ENCODE results near the gene SRC. TPM values are rescaled to one million over a fixed set of nuclear protein-coding genes. Genes with fewer than 3 reads are reported as not detected.

The SRC gene
- total and polyA plus RNA-seq, 2 donors (not counting 3 experiments of a cell fraction or from before 2014, with no cell fraction given): 22.6 to 29.4 TPM

DNA sequence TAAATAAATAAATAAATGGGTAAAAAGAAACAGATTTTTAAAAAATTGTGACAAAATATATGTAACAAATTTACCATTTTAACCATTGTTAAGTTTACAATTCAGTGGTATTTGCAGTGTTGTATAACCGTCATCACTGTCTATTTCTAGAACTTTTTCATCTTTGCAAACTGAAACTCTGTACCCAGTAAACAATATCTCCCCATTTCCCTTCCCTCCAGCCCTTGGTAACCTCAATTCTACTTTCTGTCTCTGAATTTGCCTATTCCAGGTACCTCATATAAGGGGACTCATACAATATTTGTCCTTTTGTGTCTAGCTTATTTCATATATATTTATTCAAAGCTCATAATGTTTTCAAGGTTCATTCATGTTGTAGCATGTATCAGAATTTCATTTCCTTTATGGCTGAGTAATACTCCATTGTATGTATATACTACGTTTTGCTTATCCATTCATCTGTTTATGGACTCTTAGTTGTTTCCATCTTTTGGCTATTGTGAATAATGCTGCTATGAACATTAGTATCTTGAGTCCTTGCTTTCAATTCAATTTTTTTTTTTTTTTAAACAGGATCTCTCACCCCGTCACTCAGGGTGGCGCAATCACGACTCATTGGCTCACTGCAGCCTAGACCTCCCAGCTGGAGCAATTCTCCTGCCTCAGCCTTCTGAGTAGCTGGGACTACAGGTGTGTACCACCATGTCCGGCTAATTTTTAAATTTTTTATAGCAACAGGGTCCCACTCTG is 47.6 kb upstream of the SRC start:
- H3K4me1 ChIP-seq (ENCODE audit: control insufficient read depth, extremely low read depth, insufficient read depth, low read length): peaks cover 36% of the 10 kb centered on the region
- POLR2A ChIA-PET: no interaction called here

More for the DNA sequence above, 47.6 kb upstream of the SRC start:
- H3K9me3 ChIP-seq (replicated peaks; ENCODE audit: control insufficient read depth, insufficient read depth, low read length): no peaks in the 10 kb centered on the region
- H3K27ac ChIP-seq (ENCODE audit: insufficient read depth, low read depth, low read length): no peak overlapping the region
- dilution Hi-C loops (cut with MboI; ENCODE audit: extremely low pct_ligation_motif_present, low sequenced_read_pairs): no loop called here
- TF ChIP-seq GATA2 (IDR thresholded peaks at IDR 0.05; ENCODE audit: insufficient read depth, insufficient read length, low read depth, low read length): no peak
- TF ChIP-seq, protein P1, sequence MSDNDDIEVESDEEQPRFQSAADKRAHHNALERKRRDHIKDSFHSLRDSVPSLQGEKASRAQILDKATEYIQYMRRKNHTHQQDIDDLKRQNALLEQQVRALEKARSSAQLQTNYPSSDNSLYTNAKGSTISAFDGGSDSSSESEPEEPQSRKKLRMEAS (IDR thresholded peaks at IDR 0.05; ENCODE audit: insufficient read depth, insufficient read length): no peak
- TF ChIP-seq POLR2A (IDR thresholded peaks at IDR 0.05; ENCODE audit: low read depth, low read length): no peak
- no peak for TF ChIP-seq MYC (IDR thresholded peaks at IDR 0.05; ENCODE audit: low read depth, low read length)
- no peak for TF ChIP-seq FOS (IDR thresholded peaks at IDR 0.05; ENCODE audit: borderline replicate concordance, insufficient read depth, low read length)
- TF ChIP-seq POLR2AphosphoS5 (IDR thresholded peaks at IDR 0.05; ENCODE audit: insufficient read depth, low read depth, low read length): no peak
- TF ChIP-seq, protein P2, sequence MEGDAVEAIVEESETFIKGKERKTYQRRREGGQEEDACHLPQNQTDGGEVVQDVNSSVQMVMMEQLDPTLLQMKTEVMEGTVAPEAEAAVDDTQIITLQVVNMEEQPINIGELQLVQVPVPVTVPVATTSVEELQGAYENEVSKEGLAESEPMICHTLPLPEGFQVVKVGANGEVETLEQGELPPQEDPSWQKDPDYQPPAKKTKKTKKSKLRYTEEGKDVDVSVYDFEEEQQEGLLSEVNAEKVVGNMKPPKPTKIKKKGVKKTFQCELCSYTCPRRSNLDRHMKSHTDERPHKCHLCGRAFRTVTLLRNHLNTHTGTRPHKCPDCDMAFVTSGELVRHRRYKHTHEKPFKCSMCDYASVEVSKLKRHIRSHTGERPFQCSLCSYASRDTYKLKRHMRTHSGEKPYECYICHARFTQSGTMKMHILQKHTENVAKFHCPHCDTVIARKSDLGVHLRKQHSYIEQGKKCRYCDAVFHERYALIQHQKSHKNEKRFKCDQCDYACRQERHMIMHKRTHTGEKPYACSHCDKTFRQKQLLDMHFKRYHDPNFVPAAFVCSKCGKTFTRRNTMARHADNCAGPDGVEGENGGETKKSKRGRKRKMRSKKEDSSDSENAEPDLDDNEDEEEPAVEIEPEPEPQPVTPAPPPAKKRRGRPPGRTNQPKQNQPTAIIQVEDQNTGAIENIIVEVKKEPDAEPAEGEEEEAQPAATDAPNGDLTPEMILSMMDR (IDR thresholded peaks at IDR 0.05; ENCODE audit: extremely low read depth in 1 of 2, insufficient read depth in 1 of 2, low read depth in 1 of 2, low read length in 2 of 2): no peak
- no peak for TF ChIP-seq JUN (IDR thresholded peaks at IDR 0.05; ENCODE audit: borderline replicate concordance, insufficient read depth, insufficient read length, low read depth)
- no peak for TF ChIP-seq EZH2 (IDR thresholded peaks at IDR 0.05; ENCODE audit: borderline replicate concordance, low read depth, low read length, severe bottlenecking)
- intact Hi-C loops (cut with micrococcal nuclease): loop anchor here (5.0 kb wide), 1 partner anchor 49 kb away; the partner anchor contains the start of gene SRC
- peaks cover 43% of the 10 kb centered on the region for H3K79me2 ChIP-seq (ENCODE audit: control insufficient read depth, insufficient read depth, low read length)
- H3K27me3 ChIP-seq (ENCODE audit: control insufficient read depth in 2 of 2, insufficient read depth in 2 of 2, low read length in 2 of 2): no peaks in the 10 kb centered on the region
- no peak overlapping the region for H3K9ac ChIP-seq (replicated peaks; ENCODE audit: extremely low read depth, insufficient read depth, low read length)
- H3K4me2 ChIP-seq (ENCODE audit: insufficient read depth, low read length): no peak overlapping the region
- H3K4me3 ChIP-seq (replicated peaks in 1 of 3; ENCODE audit: insufficient read depth in 1 of 3, low read depth in 1 of 3, low read length in 3 of 3): no peak overlapping the region
- H3K36me3 ChIP-seq (ENCODE audit: control insufficient read depth in 2 of 2, extremely low read depth in 1 of 2, insufficient read depth in 2 of 2, low read length in 2 of 2): peaks cover 2 to 10% of the 10 kb centered on the region in 2 experiments
- no TSS peak for BruUV-seq (replicated peaks)
- peaks cover 2% of the 10 kb centered on the region for H4K20me1 ChIP-seq (replicated peaks; ENCODE audit: control insufficient read depth, extremely low read depth, insufficient read depth, low read length)
- DNase-seq (ENCODE audit: low read depth, low spot score) (no peak), FAIRE-seq (no peak)
- no peak overlapping the region for H2AFZ ChIP-seq (ENCODE audit: low read depth, low read length)
- H3K9me1 ChIP-seq (replicated peaks; ENCODE audit: control insufficient read depth, extremely low read depth, insufficient read depth, low read length): no peaks in the 10 kb centered on the region
- CTCF ChIA-PET: interaction anchor here (0.6 to 1.5 kb wide), 2 partner anchors 16 to 26 kb away, joined by 4 to 6 read pairs; no protein-coding TSS in a partner anchor

Measured in endothelial cell of umbilical vein (primary cell).